AG09319 (cell line): ENCODE data around the gene FH.

ENCODE experiments used
- DNase-seq: peaks from one replicate; pipeline ENCODE4 v3.0.0-alpha.2; 2010; ENCODE audit warnings: low read depth; ENCODE audit errors: extremely low read depth
- TF ChIP-seq, protein P1 (sequence below): IDR thresholded peaks from 2 replicates; pipeline ENCODE4 v1.5.1; 2011; ENCODE audit warnings: low read depth, mild to moderate bottlenecking, inconsistent platforms, low read length, moderate library complexity

The FH gene

DNA sequence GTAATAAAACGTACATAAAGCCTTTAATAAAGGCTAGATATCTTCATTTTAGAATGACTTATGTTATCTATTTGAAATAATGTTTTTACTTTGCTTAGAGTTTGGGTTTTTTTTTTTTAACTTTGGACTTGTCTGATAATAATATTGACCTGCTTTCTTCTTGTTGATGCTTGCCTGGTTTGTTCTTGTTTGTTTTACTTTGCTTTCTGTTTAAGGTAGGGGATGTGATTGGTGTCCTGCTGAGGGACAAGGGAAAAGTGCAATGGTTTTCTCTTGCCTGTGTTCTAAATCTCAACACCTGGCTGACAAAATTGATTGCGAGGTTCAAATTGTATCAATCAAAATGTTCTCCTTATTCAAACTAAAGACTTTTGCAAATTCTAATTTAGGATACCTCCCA, 2.2 kb upstream of the FH start:
- TF ChIP-seq, protein P1, sequence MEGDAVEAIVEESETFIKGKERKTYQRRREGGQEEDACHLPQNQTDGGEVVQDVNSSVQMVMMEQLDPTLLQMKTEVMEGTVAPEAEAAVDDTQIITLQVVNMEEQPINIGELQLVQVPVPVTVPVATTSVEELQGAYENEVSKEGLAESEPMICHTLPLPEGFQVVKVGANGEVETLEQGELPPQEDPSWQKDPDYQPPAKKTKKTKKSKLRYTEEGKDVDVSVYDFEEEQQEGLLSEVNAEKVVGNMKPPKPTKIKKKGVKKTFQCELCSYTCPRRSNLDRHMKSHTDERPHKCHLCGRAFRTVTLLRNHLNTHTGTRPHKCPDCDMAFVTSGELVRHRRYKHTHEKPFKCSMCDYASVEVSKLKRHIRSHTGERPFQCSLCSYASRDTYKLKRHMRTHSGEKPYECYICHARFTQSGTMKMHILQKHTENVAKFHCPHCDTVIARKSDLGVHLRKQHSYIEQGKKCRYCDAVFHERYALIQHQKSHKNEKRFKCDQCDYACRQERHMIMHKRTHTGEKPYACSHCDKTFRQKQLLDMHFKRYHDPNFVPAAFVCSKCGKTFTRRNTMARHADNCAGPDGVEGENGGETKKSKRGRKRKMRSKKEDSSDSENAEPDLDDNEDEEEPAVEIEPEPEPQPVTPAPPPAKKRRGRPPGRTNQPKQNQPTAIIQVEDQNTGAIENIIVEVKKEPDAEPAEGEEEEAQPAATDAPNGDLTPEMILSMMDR = no peak
- DNase-seq = no peak

DNA sequence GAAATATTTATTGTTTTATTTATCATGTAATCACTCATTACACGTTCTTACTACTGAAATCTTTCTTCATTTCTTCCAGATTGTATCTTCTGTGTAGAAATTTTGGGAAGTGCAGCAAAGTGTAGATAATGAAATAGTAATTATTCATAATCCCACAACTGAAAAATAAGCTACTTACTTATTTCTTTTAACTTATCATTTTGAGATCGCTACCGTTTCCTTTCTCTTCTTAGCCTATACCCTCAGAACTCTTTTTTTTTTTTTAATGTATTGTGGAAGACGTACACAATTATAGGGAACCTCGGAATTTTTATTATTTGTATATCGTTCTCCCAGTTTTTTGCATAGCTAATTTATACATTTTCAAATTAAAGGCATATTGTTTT, 518 bp upstream of the FH start:
- TF ChIP-seq, protein P1 = no peak
- no peak for DNase-seq

GRCh38 chr1:241518476-241519307, 863 bp downstream of the FH start:
- TF ChIP-seq, protein P1 = no peak
- DNase-seq = no peak

- no peak for DNase-seq
- TF ChIP-seq, protein P1 = no peak
These were observed 6.2 kb downstream of the FH start for GRCh38 chr1:241513378-241513777.

DNA sequence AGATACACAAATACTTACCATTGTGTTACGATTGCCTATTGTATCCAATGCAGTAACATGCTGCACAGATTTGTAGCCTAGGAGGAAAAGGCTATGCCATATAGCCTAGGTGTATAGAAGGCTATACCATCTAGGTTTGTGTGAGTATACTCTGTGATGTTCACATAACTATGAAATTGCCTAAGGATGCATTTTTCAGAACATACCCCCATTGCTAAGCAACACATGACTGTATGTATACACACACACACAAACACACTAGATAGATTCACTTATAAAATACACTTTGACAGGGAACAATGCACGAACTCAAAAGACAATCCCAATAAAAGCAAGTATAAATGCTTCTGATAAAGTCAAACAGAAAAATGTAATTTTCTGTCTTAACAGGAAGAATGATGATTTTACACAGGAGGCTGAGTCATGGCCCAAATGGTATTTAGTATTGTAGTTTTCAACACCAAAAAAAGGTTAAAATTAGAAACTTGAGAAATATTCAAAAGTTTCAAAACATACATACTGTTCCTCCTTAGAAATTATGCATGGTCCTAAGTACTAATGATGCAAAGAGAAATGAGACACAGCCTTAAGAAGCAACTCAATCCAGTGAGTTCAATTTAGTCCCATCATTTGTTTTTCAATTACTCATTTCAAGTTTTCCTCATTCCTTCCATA, 12.2 kb downstream of the FH start:
- TF ChIP-seq, protein P1 = no peak
- no peak for DNase-seq

- DNase-seq = no peak
- TF ChIP-seq, protein P1 = no peak
These were observed 16.1 kb downstream of the FH start for GRCh38 chr1:241503444-241503843.

DNA sequence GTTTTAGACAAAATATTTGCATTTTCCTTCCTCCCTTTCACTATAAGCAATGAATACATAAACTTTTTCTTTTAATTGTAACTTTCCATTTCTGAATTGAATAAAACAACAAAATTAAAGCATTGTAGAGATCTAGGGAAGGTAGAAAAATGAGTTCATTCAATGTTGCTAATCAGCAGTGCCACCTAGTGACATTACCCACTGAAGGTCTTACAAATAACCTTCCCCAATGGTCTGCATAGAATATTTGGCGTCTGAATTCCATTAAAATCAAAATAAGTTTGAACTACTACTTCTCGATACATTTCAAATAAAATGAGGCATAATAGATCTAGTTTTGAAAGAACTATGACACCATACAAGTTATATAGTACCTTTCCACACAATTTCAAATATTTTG, 19.6 kb downstream of the FH start:
- DNase-seq = peak; percentile 23
- TF ChIP-seq, protein P1 = peak; percentile 70
